Mammary epithelial cell (primary cell): ENCODE results near the gene CFTR.

Source experiments
- CTCF ChIP-seq, 2 donors: IDR thresholded peaks in 1 of 2; conservative IDR thresholded peaks in 1 of 2; 2 replicates each; pipeline ENCODE4 v1.5.1; 2011 to 2012; ENCODE audit warnings: inconsistent platforms in 2 of 2, low read length in 2 of 2, mild to moderate bottlenecking in 2 of 2, control low read depth in 1 of 2, low read depth in 1 of 2; ENCODE audit not compliant: insufficient read depth in 1 of 2; ENCODE audit errors: extremely low read depth in 1 of 2
- EZH2 ChIP-seq: IDR thresholded peaks from 2 replicates; pipeline ENCODE4 v1.6.1; 2012; ENCODE audit warnings: low read length, inconsistent platforms, borderline replicate concordance

- TF ChIP-seq CTCF (conservative IDR thresholded peaks at IDR 0.05 in 1 of 2, IDR thresholded peaks at IDR 0.05 in 1 of 2; ENCODE audit: extremely low read depth in 1 of 2, insufficient read depth in 1 of 2, low read depth in 1 of 2, low read length in 2 of 2) = no peak
- no peak for TF ChIP-seq EZH2
Observed at GRCh38 chr7:117478836-117479224, 995 bp upstream of the CFTR start.
